Lung (tissue), 12 donors: ENCODE measurements around the gene SSC5D. TPM values are rescaled to one million over a fixed set of nuclear protein-coding genes. Genes with fewer than 3 reads are reported as not detected.

Experiments used
- ATAC-seq: fragments of 200-7000 bp; cut with Tn5 transposase; one replicate; pipeline ENCODE4 v1.9.1; 2020; ENCODE audit warnings: moderate number of reproducible peaks; ENCODE audit not compliant: insufficient read depth, low FRiP score
- DNase-seq, 3 donors: peaks; one replicate each; pipeline ENCODE4 v3.0.0-alpha.2; 2013 to 2017
- H3K27ac ChIP-seq, 2 donors: one replicate each; pipeline ENCODE4 v1.5.1; 2013; ENCODE audit warnings: mild to moderate bottlenecking in 2 of 2, moderate library complexity in 2 of 2, control low read depth in 1 of 2, inconsistent platforms in 1 of 2, low read depth in 1 of 2, low read length in 1 of 2
- H3K27me3 ChIP-seq, 3 donors: one replicate each; pipeline ENCODE4 v1.5.1; 2013; ENCODE audit warnings: low read length in 2 of 3; ENCODE audit not compliant: control insufficient read depth in 3 of 3, insufficient read depth in 3 of 3
- H3K36me3 ChIP-seq, 4 donors: one replicate each; pipeline ENCODE4 v1.5.1; 2013; ENCODE audit warnings: low read length in 4 of 4, mild to moderate bottlenecking in 1 of 4, moderate library complexity in 1 of 4; ENCODE audit not compliant: control insufficient read depth in 4 of 4, insufficient read depth in 4 of 4
- H3K4me1 ChIP-seq, 5 donors: one replicate each; pipeline ENCODE4 v1.5.1; 2013; ENCODE audit warnings: low read length in 5 of 5, mild to moderate bottlenecking in 2 of 5, moderate library complexity in 1 of 5; ENCODE audit not compliant: control insufficient read depth in 5 of 5, insufficient read depth in 5 of 5
- H3K4me3 ChIP-seq: one replicate; pipeline ENCODE4 v1.5.1; 2013; ENCODE audit warnings: mild to moderate bottlenecking, control low read depth, moderate library complexity
- H3K9ac ChIP-seq, 2 donors: one replicate each; pipeline ENCODE4 v1.5.1; 2013; ENCODE audit warnings: low read length in 2 of 2, control low read depth in 1 of 2; ENCODE audit not compliant: insufficient read depth in 1 of 2
- H3K9me3 ChIP-seq, 4 donors: one replicate each; pipeline ENCODE4 v1.5.1; 2013; ENCODE audit warnings: low read length in 3 of 4, mild to moderate bottlenecking in 1 of 4, moderate library complexity in 1 of 4; ENCODE audit not compliant: control insufficient read depth in 4 of 4, insufficient read depth in 3 of 4
- WGBS, 2 donors: extraction: QIAGEN DNeasy Blood & Tissue Kit; methylation state at CpG; one replicate each; pipeline ENCODE4 v1.1.7; 2013; 5-methylcytosine and 5-hydroxymethylcytosine counted together
- polyA plus RNA-seq, 2 donors: library from polyadenylated mRNA; stranded (reverse); fragments of 200-250 nt; gene quantifications; one replicate each; pipeline ENCODE4 v1.2.1, GENCODE V29; 2013
- total RNA-seq, 2 donors: library from RNA; depleted of rRNA in 1 of 2; stranded (reverse); fragments of >200 nt in 1 of 2; gene quantifications; one replicate each; pipeline ENCODE4 v1.2.1, GENCODE V29; 2014 to 2021
- TF ChIP-seq, protein P1 (sequence below): IDR thresholded peaks from 2 replicates; pipeline ENCODE4 v1.5.1; 2012; ENCODE audit warnings: mild to moderate bottlenecking; ENCODE audit errors: control extremely low read depth, extremely low read depth
- donor health status: control.
- donor health status: control.
- donor health status: Bipolar disorder and iron deficiency.
- donor health status: healthy.
- donor health status: DM: yes; HTN: yes; CAD: no.

The SSC5D gene
- total and polyA plus RNA-seq, 4 donors: 0.66 to 8.4 (median 4.4) TPM

DNA sequence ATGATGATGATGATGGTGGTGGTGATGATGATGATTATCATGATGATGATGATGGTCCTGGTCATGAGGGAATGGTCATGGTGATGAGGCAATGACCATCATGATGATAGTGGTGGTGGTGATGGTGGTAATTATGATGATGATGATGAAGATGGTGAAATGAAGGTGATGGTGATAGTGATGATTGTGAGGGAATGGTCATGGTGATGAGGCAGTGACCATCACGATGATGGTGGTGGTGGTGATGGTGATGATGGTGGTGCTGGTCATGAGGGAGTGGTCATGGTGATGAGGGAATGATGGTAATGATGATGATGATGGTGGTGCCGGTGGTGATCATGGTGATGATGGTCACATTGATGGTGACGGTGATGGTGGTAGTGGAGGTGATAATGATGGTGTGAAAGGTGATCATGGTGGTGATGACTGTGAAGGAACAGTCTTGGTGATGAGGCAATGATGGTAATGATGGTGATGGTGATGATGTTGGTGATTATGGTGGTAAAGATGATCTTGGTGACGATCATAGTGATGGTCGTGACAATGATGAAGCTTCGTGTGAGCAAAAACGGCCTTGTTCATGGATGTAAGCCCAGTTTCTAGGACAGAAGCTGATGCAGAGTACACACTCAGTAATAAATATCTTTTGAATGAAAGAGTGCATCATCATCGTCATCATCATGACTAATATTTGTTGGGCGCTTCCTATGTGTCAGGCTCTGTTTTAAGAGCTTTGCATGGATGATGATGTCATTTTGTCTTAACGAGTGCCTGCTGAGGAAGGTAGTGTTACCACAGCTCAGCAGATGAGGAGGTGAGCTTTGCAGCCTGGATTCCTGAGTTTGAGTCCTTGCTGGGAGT, 31.4 kb downstream of the SSC5D start:
- TF ChIP-seq, protein P1, sequence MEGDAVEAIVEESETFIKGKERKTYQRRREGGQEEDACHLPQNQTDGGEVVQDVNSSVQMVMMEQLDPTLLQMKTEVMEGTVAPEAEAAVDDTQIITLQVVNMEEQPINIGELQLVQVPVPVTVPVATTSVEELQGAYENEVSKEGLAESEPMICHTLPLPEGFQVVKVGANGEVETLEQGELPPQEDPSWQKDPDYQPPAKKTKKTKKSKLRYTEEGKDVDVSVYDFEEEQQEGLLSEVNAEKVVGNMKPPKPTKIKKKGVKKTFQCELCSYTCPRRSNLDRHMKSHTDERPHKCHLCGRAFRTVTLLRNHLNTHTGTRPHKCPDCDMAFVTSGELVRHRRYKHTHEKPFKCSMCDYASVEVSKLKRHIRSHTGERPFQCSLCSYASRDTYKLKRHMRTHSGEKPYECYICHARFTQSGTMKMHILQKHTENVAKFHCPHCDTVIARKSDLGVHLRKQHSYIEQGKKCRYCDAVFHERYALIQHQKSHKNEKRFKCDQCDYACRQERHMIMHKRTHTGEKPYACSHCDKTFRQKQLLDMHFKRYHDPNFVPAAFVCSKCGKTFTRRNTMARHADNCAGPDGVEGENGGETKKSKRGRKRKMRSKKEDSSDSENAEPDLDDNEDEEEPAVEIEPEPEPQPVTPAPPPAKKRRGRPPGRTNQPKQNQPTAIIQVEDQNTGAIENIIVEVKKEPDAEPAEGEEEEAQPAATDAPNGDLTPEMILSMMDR: no peak
- H3K4me3 ChIP-seq: no peak overlapping the region
- no peak overlapping the region for H3K27ac ChIP-seq
- peaks cover 0 to 3% (median 0%) of the 10 kb centered on the region in 3 donors for H3K27me3 ChIP-seq
- H3K9me3 ChIP-seq: no peaks in the 10 kb centered on the region
- ATAC-seq (no peak), DNase-seq (no peak)
- H3K9ac ChIP-seq: no peak overlapping the region
- no peaks in the 10 kb centered on the region for H3K36me3 ChIP-seq
- H3K4me1 ChIP-seq: peaks cover 0 to 6% (median 2%) of the 10 kb centered on the region in 5 donors
- WGBS, 2 donors: 87 to 88% methylated on average over 10 of the region's 10 CpGs

DNA sequence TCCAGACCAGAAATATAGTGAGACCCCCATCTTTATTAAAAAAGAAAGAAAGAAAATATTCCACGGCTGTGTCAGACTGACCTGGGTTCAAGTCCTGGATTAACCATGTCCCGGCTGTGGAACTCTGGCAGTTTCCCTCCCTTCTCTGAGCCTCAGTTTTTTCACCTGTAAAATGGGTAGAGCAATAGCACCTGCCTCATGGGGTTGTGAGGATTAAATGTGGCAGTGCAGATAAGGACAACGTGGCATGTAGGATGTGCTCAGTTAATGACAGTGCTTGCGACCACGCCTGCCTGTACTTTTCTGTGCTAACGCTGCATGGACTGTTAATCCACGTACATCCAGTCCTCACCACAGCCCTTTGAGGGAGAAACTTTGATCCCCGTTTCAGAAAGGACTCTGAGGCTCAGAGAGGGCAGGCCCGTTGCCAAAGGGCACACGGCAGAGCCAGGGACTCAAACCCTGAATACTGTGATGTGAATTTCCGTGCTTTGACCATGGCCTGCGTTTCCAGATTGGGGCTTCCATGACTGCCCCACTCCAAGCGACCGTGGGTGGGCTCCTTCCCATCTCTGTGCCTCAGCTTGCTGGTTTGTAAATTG, 32.6 kb downstream of the SSC5D start:
- no peak overlapping the region for H3K27ac ChIP-seq
- H3K9me3 ChIP-seq: no peaks in the 10 kb centered on the region
- ATAC-seq: no peak
- H3K4me1 ChIP-seq: peaks cover 0 to 6% (median 2%) of the 10 kb centered on the region in 5 donors
- no peak for DNase-seq
- TF ChIP-seq, protein P1: no peak
- H3K4me3 ChIP-seq: no peak overlapping the region
- peak overlapping the region in 1 of 2 donors; percentile 43 for H3K9ac ChIP-seq
- H3K36me3 ChIP-seq: no peaks in the 10 kb centered on the region
- 80 to 87% methylated on average over 14 of the region's 14 CpGs for WGBS, 2 donors
- peaks cover 0 to 7% (median 0%) of the 10 kb centered on the region in 3 donors for H3K27me3 ChIP-seq

- WGBS, 2 donors: 51 to 70% methylated on average over 29 of the region's 29 CpGs
- ATAC-seq (no peak), DNase-seq (no peak)
- H3K4me1 ChIP-seq: peaks cover 0 to 16% (median 13%) of the 10 kb centered on the region in 5 donors
- peaks cover 0 to 2% (median 0%) of the 10 kb centered on the region in 4 donors for H3K9me3 ChIP-seq
- TF ChIP-seq, protein P1: no peak
- no peak overlapping the region for H3K9ac ChIP-seq
- H3K4me3 ChIP-seq: no peak overlapping the region
- H3K27ac ChIP-seq: peak overlapping the region in 1 of 2 donors; percentile 2
- peaks cover 5 to 13% (median 8%) of the 10 kb centered on the region in 3 donors for H3K27me3 ChIP-seq
- no peaks in the 10 kb centered on the region for H3K36me3 ChIP-seq
These were observed 37.3 kb downstream of the SSC5D start for GRCh38 chr19:55525289-55526101.
